GM23338 (cell line): ENCODE results near the gene ACSL3. TPM values are rescaled to one million over a fixed set of nuclear protein-coding genes. Genes with fewer than 3 reads are reported as not detected.

ENCODE experiments used
- ATAC-seq: fragments of 200-7000 bp; cut with Tn5 transposase; 3 replicates; pipeline ENCODE4 v1.9.1; 2020
- DNase-seq: peaks from one replicate; pipeline ENCODE4 v3.0.0-alpha.2; 2015; ENCODE audit warnings: low spot score
- H2AFZ ChIP-seq: fragments of 200-600 bp; sonication (generic); 2 replicates; pipeline ENCODE4 v1.8.0; 2016; ENCODE audit warnings: antibody characterized with exemption, mild to moderate bottlenecking, moderate library complexity
- H3F3A ChIP-seq: fragments of 200-600 bp; sonication (generic); replicated peaks from 2 replicates; pipeline ENCODE4 v1.8.0; 2017; ENCODE audit warnings: antibody characterized with exemption, mixed run types, low read depth
- H3K27ac ChIP-seq: fragments of 200-600 bp; sonication (generic); 2 replicates; pipeline ENCODE4 v1.6.1; 2016; ENCODE audit warnings: low read depth
- H3K27me3 ChIP-seq: fragments of 200-600 bp; sonication (generic); 2 replicates; pipeline ENCODE4 v1.8.0; 2016; ENCODE audit warnings: mild to moderate bottlenecking, mixed run types, moderate library complexity; ENCODE audit not compliant: insufficient read depth
- H3K36me3 ChIP-seq: fragments of 200-600 bp; sonication (generic); 2 replicates; pipeline ENCODE4 v1.8.0; 2016; ENCODE audit warnings: mild to moderate bottlenecking; ENCODE audit not compliant: insufficient read depth
- H3K4me1 ChIP-seq: fragments of 200-600 bp; sonication (generic); 2 replicates; pipeline ENCODE4 v1.8.0; 2016; ENCODE audit warnings: mild to moderate bottlenecking, moderate library complexity; ENCODE audit not compliant: insufficient read depth
- H3K4me2 ChIP-seq: fragments of 200-600 bp; sonication (generic); 2 replicates; pipeline ENCODE4 v1.7.1; 2017; ENCODE audit warnings: mixed run types
- H3K4me3 ChIP-seq: fragments of 200-600 bp; sonication (generic); 2 replicates; pipeline ENCODE4 v1.6.1; 2016; ENCODE audit warnings: mixed run types
- H3K79me2 ChIP-seq: fragments of 200-600 bp; sonication (generic); replicated peaks from 2 replicates; pipeline ENCODE4 v1.8.0; 2017; ENCODE audit warnings: mild to moderate bottlenecking; ENCODE audit not compliant: insufficient read depth
- H3K9me2 ChIP-seq: fragments of 200-600 bp; sonication (generic); 2 replicates; pipeline ENCODE4 v1.8.0; 2017; ENCODE audit not compliant: insufficient read depth
- H4K20me1 ChIP-seq: fragments of 200-600 bp; sonication (generic); replicated peaks from 2 replicates; pipeline ENCODE4 v1.8.0; 2017; ENCODE audit warnings: mild to moderate bottlenecking; ENCODE audit not compliant: insufficient read depth
- H3K27ac Mint-ChIP-seq: 2 replicates; pipeline ENCODE4 v1.8.0; 2020; ENCODE audit warnings: inconsistent platforms, mild to moderate bottlenecking, moderate library complexity, mixed read lengths
- H3K27me3 Mint-ChIP-seq: 3 replicates; pipeline ENCODE4 v1.8.0; 2022; ENCODE audit warnings: low read depth, mild to moderate bottlenecking, moderate library complexity, mixed read lengths, inconsistent platforms; ENCODE audit not compliant: insufficient read depth, poor library complexity
- H3K36me3 Mint-ChIP-seq: 3 replicates; pipeline ENCODE4 v1.8.0; 2021; ENCODE audit warnings: low read depth, mild to moderate bottlenecking, inconsistent platforms, moderate library complexity, mixed read lengths
- H3K4me1 Mint-ChIP-seq: 3 replicates; pipeline ENCODE4 v1.8.0; 2020; ENCODE audit warnings: mild to moderate bottlenecking, inconsistent platforms, mixed read lengths
- H3K4me3 Mint-ChIP-seq: 3 replicates; pipeline ENCODE4 v1.8.0; 2021; ENCODE audit warnings: moderate library complexity, mild to moderate bottlenecking, inconsistent platforms, mixed read lengths
- H3K9me3 Mint-ChIP-seq: 3 replicates; pipeline ENCODE4 v1.8.0; 2020; ENCODE audit warnings: moderate library complexity, mild to moderate bottlenecking, inconsistent platforms, mixed read lengths
- CREB1 ChIP-seq: fragments of 250-450 bp; sonication (Bioruptor Pico); IDR thresholded peaks from 2 replicates; pipeline ENCODE4 v1.5.0; 2020; ENCODE audit warnings: low read depth, mild to moderate bottlenecking, moderate library complexity
- CTCF ChIP-seq, 2 experiments: fragments of 200-600 bp in 1 of 2; sonication (generic) in 1 of 2; conservative IDR thresholded peaks; 2 replicates each; pipeline versions ENCODE4 v1.5.1 to v1.6.1; 2016 to 2017; ENCODE audit warnings: antibody characterized with exemption in 2 of 2, low read depth in 2 of 2, mild to moderate bottlenecking in 2 of 2, moderate library complexity in 1 of 2
- EZH2 ChIP-seq: fragments of 200-600 bp; sonication (generic); IDR thresholded peaks from one replicate; pipeline ENCODE4 v1.8.0; 2017; ENCODE audit warnings: antibody characterized with exemption, mild to moderate bottlenecking, low read depth; ENCODE audit not compliant: unreplicated experiment
- EZH2phosphoT487 ChIP-seq: fragments of 200-600 bp; sonication (generic); IDR thresholded peaks from one replicate; pipeline ENCODE4 v1.8.1; 2018; ENCODE audit warnings: antibody characterized with exemption; ENCODE audit not compliant: unreplicated experiment
- JUNB ChIP-seq: IDR thresholded peaks from one replicate; pipeline ENCODE4 v1.6.1; 2016; ENCODE audit warnings: antibody characterized with exemption; ENCODE audit not compliant: unreplicated experiment
- STAT1 ChIP-seq: IDR thresholded peaks from one replicate; pipeline ENCODE4 v1.6.1; 2016; ENCODE audit warnings: antibody characterized with exemption; ENCODE audit not compliant: unreplicated experiment
- ZNF114 ChIP-seq: fragments of 250-450 bp; sonication (Bioruptor Pico); IDR thresholded peaks from 2 replicates; pipeline ENCODE4 v1.5.0; 2020; ENCODE audit warnings: mild to moderate bottlenecking, moderate library complexity
- ZNF331 ChIP-seq: fragments of 250-450 bp; sonication (Bioruptor Pico); IDR thresholded peaks from 2 replicates; pipeline ENCODE4 v1.5.0; 2020; ENCODE audit warnings: low read depth, mild to moderate bottlenecking, moderate library complexity
- ZNF462 ChIP-seq: fragments of 250-450 bp; sonication (Bioruptor Pico); IDR thresholded peaks from 2 replicates; pipeline ENCODE4 v1.5.0; 2020; ENCODE audit warnings: mild to moderate bottlenecking, moderate library complexity
- polyA plus RNA-seq: library from polyadenylated mRNA; unstranded; fragments of >200 nt; fragmentation: Nextera tagmentation; extraction: Ambion mirVana; gene quantifications from 2 replicates; pipeline ENCODE4 v1.2.1, GENCODE V29; 2016
- total RNA-seq: library from RNA; depleted of rRNA; stranded (reverse); fragments of >200 nt; shearing (Covaris generic); gene quantifications from 2 replicates; pipeline ENCODE4 v1.2.3, GENCODE V29; 2014

Gene ACSL3
- total and polyA plus RNA-seq, 2 experiments from 2014 or later: 55.3 to 130 TPM

GRCh38 chr2:222835143-222835822 lies 25.6 kb upstream of the ACSL3 start:
- ATAC-seq (no peak), DNase-seq (no peak)
- H3K27me3 ChIP-seq: no peaks in the 10 kb centered on the region
- no peaks in the 10 kb centered on the region for H3K4me1 ChIP-seq
- TF ChIP-seq ZNF331 (no peak), CTCF (conservative IDR thresholded peaks at IDR 0.05; ENCODE audit: low read depth in 2 of 2) (no peak), EZH2phosphoT487 (no peak), ZNF462 (no peak), JUNB (no peak), STAT1 (no peak), EZH2 (no peak), ZNF114 (CRISPR knock-in tag) (no peak), CREB1 (CRISPR knock-in tag) (no peak)
- no peaks in the 10 kb centered on the region for H4K20me1 ChIP-seq
- Mint-ChIP-seq H3K27me3 (peaks cover 2% of the 10 kb centered on the region), H3K27ac (no peak overlapping the region), H3K36me3 (no peaks in the 10 kb centered on the region), H3K4me3 (no peak overlapping the region), H3K4me1 (no peaks in the 10 kb centered on the region; the same call in 2 of the 3 replicates), H3K9me3 (no peaks in the 10 kb centered on the region)
- H3K9me2 ChIP-seq: no peaks in the 10 kb centered on the region
- H3K4me2 ChIP-seq: no peak overlapping the region
- H2AFZ ChIP-seq: 0 out of 2 replicates have a peak overlapping the region, but pooled peaks have one; percentile 14
- H3K36me3 ChIP-seq: no peaks in the 10 kb centered on the region
- H3K79me2 ChIP-seq: no peaks in the 10 kb centered on the region
- no peak overlapping the region for H3K27ac ChIP-seq
- H3F3A ChIP-seq: no peaks in the 10 kb centered on the region
- no peak overlapping the region for H3K4me3 ChIP-seq
